Activated T-cell treated with anti-CD3 and anti-CD28 coated beads for 48 hours (primary cell): ENCODE results near the gene PPDPF.

Source experiments
- DNase-seq: peaks from one replicate; pipeline ENCODE4 v3.0.0-alpha.2; 2020; ENCODE audit warnings: low read depth

The PPDPF gene

GRCh38 chr20:63538204-63539091, 17.9 kb downstream of the PPDPF start:
- no peak for DNase-seq

- DNase-seq: no peak
Measured at GRCh38 chr20:63539092-63539430, 18.5 kb downstream of the PPDPF start.

GRCh38 chr20:63539441-63540370, 19.1 kb downstream of the PPDPF start:
- no peak for DNase-seq

- no peak for DNase-seq
Measured at GRCh38 chr20:63540417-63541186, 20.0 kb downstream of the PPDPF start.

GRCh38 chr20:63541371-63541770, 20.8 kb downstream of the PPDPF start:
- no peak for DNase-seq

GRCh38 chr20:63542031-63542559, 21.5 kb downstream of the PPDPF start:
- DNase-seq: no peak

- no peak for DNase-seq
Measured at GRCh38 chr20:63542696-63543095, 22.1 kb downstream of the PPDPF start.

- DNase-seq: no peak
Measured at GRCh38 chr20:63543131-63543530, 22.6 kb downstream of the PPDPF start.

- DNase-seq: no peak
Measured at GRCh38 chr20:63543733-63544132, 23.2 kb downstream of the PPDPF start.

GRCh38 chr20:63544241-63544957, 23.8 kb downstream of the PPDPF start:
- no peak for DNase-seq

GRCh38 chr20:63544958-63545516, 24.5 kb downstream of the PPDPF start:
- no peak for DNase-seq

- no peak for DNase-seq
Measured at GRCh38 chr20:63545814-63546213, 25.2 kb downstream of the PPDPF start.

- no peak for DNase-seq
Measured at GRCh38 chr20:63546256-63546955, 25.8 kb downstream of the PPDPF start.

GRCh38 chr20:63546956-63547724, 26.6 kb downstream of the PPDPF start:
- DNase-seq: no peak

- no peak for DNase-seq
Measured at GRCh38 chr20:63547725-63548480, 27.3 kb downstream of the PPDPF start, which contains the start of gene SRMS. TSS of gene SRMS (minus strand) at chr20:63547749. CDS start at chr20:63547463, 286 bp downstream.

- DNase-seq: no peak
Measured at GRCh38 chr20:63548542-63548941, 28.0 kb downstream of the PPDPF start.

GRCh38 chr20:63549019-63549418, 28.5 kb downstream of the PPDPF start:
- no peak for DNase-seq

- DNase-seq: no peak
Measured at GRCh38 chr20:63549679-63550282, 29.2 kb downstream of the PPDPF start.
